GM12874 (cell line): Measurements from ENCODE around the gene CBL.

Experiments
- CTCF ChIP-seq: IDR thresholded peaks from 2 replicates; pipeline ENCODE4 v1.5.1; 2011; ENCODE audit warnings: low read depth, mild to moderate bottlenecking, control low read depth, low read length, moderate library complexity; ENCODE audit not compliant: insufficient read depth

The CBL gene

GRCh38 chr11:119179342-119179741, 26.8 kb upstream of the CBL start:
- TF ChIP-seq CTCF = no peak

- no peak for TF ChIP-seq CTCF
These were observed 26.2 kb upstream of the CBL start for GRCh38 chr11:119179983-119180382.

GRCh38 chr11:119180729-119181676, 25.1 kb upstream of the CBL start:
- TF ChIP-seq CTCF = no peak

DNA sequence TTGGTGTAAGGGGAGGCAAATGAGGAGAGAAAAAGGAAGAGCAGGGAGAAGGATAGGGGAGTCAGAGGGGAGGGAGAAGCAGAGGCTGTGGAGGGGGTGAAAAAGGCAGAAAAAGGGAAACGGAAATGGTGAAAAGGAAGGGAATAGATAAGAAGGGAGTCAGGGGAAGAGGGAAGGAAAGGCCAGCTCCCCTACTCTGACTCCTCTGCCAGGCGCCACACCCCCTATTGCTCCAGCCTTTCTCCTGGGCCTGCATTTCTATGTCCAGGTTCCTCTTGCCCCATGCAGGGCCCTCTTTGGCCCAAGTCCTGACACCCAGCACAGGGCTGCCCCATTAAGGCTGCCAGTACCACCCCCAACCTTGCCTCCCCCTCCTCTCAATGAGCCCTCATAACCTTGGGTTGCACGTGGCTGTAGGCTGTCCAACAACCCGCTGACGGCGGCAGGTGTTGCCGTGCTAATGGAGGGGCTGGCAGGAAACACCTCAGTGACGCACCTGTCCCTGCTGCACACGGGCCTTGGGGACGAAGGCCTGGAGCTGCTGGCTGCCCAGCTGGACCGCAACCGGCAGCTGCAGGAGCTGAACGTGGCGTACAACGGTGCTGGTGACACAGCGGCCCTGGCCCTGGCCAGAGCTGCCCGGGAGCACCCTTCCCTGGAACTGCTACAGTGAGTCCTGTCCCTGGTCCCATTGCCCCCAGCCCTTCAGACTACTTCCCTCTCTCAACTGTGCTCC, 24.3 kb upstream of the CBL start:
- TF ChIP-seq CTCF = no peak

DNA sequence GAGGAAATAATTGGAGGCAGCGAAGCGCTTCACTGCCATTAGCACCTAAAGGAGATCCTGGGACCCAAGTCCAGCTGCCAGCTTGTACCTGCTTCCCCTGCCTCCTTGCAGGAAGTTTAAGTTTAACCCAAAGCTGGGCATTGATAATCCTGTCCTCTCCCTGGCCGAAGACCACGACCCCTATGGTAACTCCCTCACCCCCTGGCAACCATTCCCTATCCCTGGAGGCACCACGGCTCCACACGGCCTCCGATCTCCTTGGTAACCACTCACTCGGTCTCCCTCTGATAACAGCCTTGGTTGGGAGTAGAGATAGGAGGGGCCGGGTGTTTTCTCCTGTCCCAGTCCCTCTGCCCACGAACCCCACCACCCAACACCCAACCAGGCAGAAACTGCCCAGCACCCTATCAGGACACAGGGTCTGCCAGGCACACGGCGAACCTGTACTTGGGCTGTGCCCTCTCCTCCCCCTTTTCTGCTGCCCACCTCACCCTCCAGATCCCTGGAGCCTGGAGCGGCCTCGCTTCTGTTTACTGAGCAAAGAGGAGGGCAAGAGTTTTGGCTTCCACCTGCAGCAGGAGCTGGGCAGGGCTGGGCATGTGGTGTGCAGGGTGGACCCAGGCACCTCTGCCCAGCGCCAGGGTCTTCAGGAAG, 20.0 kb upstream of the CBL start:
- no peak for TF ChIP-seq CTCF

DNA sequence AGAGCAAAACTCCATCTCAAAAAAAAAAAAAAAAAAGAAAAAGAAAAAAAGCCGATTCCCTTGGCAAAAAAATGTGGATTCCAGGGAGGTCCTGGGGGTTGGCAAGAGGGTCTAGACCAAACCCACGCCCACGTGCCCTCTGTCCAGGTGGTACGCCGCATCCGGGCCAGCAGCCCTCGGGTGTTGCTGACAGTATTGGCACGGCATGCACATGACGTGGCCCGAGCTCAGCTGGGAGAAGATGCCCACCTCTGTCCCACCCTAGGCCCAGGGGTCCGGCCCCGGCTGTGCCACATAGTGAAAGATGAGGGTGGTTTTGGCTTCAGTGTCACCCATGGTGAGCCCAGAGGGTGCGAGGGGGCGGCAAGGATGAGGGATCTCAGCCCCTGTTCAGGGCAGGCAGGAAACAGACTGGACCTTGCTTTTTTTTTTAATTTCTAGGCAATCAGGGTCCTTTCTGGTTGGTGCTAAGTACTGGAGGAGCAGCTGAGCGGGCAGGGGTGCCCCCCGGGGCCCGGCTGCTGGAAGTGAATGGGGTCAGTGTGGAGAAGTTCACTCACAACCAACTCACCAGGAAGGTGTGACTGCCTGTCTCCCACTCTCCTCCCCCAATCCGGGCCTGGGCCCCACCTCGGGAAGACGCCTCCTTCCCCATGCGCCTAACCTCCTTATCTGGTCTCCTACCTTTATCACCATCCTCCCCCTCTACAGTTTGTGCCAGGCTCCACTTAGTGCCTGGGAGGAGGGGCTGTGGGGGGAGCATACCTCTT, 18.8 kb upstream of the CBL start:
- TF ChIP-seq CTCF = no peak
